Inflammatory macrophage treated with lipopolysaccharide for 4 hours (primary cell): ENCODE data around the gene RSPH6A.
"Not testable (repeated sequence)": the region's sequence is repeated elsewhere in the genome, so short reads cannot be mapped to it uniquely, and the experiment has no call there.

Experiments used
- DNase-seq: peaks from one replicate; pipeline ENCODE4 v3.0.0-alpha.2; 2020

RSPH6A gene

GRCh38 chr19:45764475-45764874 lies 50.6 kb downstream of the RSPH6A start:
- DNase-seq: no peak

DNA sequence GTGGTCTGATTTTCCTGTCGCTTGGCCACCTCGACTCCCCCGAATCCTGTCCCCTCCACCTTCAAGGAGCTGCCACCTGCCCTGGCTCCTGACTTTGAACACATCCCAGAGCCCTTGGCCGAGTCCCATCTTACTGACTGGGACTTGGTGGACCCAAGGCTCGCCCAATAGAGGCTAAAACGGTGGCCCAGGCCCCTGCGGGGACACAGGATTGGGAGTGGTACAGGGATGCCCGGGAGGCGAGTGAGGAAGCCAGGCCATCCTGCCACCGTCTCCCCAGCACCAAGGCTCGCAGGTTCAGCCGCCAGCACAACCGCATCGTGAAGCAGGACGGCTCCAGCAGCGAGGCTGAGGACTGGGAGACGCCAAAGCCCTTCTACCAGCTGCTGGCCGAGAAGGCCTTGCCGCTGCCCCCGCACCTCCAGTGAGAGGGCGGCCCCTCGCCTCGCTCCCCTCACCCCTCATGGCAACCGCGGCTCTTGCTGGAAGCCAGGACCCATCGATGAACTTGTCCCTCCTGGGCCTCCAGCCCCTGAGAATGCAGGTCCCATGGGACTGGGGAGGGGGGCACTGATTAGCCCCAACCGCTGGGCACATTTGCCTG lies 51.3 kb downstream of the RSPH6A start:
- no peak for DNase-seq

GRCh38 chr19:45762870-45763631 lies 52.1 kb downstream of the RSPH6A start:
- DNase-seq: no peak

DNA sequence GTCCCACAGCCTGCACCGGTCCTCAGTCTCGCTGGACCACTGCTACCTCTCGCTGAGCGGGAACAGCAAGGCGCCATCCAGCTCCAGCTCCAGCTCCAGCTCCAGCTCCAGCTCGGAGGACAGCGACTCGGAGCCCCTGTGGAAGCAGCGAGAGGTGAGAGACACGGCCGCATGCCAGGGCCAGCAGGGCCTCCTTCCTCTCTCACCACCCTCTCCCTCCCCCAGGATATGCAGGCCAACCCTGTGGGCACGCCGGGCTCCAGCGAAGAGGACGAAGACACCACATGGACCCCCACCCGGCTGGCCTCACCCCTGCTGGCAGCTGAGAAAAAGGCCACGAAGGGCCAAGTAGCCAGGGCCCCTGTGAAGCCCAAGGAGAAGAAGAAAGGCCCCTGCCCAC lies 53.4 kb downstream of the RSPH6A start:
- no peak for DNase-seq

DNA sequence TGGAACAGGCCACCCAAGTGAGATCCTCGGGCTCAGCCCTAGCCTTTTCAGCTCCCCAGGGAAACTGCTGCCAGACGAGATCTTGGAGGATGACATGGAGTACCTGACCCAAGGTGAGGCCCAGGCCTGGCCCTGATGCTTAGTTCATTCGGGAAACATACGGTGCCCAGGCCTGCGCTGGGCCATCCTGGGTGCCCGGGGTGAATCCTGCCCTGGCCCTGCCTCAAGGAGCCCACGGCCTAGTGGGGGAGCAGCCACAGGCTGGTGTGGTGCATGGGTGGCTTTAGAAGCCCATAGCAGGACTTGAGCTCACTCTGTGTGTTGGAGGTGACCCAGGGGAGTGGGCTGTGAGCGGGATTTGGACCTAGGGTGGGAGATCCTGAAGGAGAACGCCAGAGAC lies 56.2 kb downstream of the RSPH6A start:
- DNase-seq: no peak

DNA sequence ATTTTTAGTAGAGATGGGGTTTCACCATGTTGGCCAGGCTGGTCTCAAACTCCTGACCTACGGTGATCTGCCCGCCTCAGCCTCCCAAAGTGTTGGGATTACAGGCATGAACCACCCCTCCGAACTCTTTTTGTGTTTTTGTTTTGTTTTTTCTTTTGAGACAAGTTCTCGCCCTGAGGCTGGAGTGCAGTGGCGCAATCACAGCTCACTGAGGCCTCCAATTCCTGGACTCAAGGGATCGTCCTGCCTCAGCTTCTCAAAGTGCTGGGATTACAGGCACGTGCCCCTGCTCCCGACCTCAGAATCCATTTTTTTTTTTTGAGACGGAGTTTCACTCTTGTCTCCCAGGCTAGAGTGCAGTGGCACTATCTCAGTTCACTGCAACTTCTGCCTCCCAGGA lies 57.4 kb downstream of the RSPH6A start:
- DNase-seq: no peak

DNA sequence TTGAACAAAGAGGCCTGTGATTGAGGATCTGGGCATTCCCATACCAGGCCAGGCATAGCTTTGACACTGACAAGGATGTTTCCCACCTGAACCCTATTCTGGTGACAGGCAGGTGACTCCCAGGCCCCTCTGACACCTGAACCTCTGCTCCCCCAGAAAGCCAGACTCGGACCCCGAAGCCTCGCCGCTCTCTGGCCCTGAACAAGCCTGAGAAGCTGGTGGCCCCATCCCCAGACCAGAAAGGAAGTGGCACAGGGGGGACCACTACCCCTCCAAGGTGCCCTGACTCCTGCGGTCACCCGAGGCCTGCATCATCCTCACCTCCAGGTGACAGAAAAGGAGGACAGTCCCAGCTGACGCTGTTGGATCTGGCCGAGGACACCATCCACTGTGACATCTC lies 60.8 kb downstream of the RSPH6A start:
- DNase-seq: no peak

DNA sequence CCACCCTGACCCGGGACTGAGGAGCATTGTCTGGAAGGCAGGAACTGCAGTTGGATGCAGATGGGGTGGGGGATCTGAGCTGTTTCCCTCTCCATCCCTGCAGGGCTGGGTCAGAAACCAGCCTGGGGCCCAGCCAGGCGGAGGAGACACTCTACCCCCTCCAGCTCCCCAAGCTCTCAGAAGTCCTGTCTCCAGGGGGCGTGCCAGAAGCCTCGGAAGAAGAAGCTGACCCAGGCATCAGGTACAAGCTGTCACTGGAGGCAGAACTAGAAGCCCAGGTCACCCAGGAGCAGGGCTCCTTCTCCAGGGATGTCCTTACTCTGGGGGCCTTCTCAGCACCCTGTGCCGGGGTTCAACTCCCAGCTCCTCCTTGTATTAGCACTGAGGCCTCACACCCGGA lies 61.6 kb downstream of the RSPH6A start:
- no peak for DNase-seq

GRCh38 chr19:45752639-45753038 lies 62.5 kb downstream of the RSPH6A start:
- DNase-seq: peak; percentile 32

- DNase-seq: not testable (repeated sequence)
Observed at GRCh38 chr19:45751483-45751882, 63.6 kb downstream of the RSPH6A start.

DNA sequence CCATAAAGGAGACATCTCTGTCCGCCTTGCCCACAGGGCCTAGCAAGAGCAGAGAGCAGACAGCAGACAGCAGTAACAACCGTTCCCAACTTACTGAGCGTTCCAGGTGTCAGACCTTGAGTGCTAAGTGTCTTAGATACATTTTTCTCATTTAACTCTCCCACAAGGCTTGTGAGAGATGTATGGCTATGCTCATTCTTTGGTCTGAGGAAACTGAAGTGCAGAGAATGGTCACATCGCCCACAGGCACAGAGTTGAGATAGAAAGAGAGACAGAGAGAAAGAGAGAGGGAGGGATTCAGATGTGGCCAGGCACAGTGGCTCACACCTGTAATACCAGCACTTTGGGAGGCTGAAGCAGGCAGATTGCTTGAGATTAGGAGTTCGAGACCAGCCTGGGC lies 67.6 kb downstream of the RSPH6A start:
- no peak for DNase-seq

- DNase-seq: no peak
Observed at GRCh38 chr19:45746866-45747265, 68.2 kb downstream of the RSPH6A start.
